ENCODE measurements around the gene FCHO2. TPM values are rescaled to one million over a fixed set of nuclear protein-coding genes. Genes with fewer than 3 reads are reported as not detected.
"Not testable (repeated sequence)": the region's sequence is repeated elsewhere in the genome, so short reads cannot be mapped to it uniquely, and the experiment has no call there.

The FCHO2 gene
- total and polyA plus RNA-seq, 2 donors from 2014 or later = 6.5 to 48.1 TPM

DNA sequence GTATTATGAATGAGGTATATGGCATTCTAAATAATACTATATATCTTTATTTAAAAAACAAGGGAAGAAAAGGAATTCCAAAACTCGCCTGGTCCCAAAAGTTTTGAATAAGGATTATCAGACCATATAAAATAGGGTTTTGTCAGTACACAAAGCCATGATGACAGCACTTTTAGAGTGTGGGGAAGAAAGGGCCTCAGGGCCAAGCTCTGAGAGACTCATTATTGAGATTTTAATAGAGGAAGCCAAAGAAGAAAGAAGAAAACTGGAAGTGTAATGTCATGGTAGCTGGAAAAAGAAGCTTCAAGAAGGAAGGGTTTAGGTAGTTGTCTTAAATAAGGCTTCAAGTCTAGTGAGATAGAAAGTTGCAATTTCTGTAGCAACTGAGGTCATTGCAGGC, 53.0 kb downstream of the FCHO2 start:
- H3K9ac ChIP-seq (ENCODE audit: low read length in 3 of 3) = no peak overlapping the region
- no peaks in the 10 kb centered on the region for H3K4me1 ChIP-seq (ENCODE audit: control insufficient read depth in 2 of 3, insufficient read depth in 2 of 3, low read depth in 1 of 3, low read length in 3 of 3)
- DNase-seq (no peak), FAIRE-seq (no peak)
- H3K27me3 ChIP-seq (ENCODE audit: control insufficient read depth, insufficient read depth, low read length) = no peaks in the 10 kb centered on the region
- intact Hi-C loops (cut with DNase I) = no loop called here
- H3K36me3 ChIP-seq (ENCODE audit: control insufficient read depth in 2 of 3, insufficient read depth in 3 of 3, low read length in 3 of 3) = no peaks in the 10 kb centered on the region
- no peak overlapping the region for H3K27ac ChIP-seq (ENCODE audit: low read depth in 2 of 2, low read length in 2 of 2)
- TF ChIP-seq, protein P1, sequence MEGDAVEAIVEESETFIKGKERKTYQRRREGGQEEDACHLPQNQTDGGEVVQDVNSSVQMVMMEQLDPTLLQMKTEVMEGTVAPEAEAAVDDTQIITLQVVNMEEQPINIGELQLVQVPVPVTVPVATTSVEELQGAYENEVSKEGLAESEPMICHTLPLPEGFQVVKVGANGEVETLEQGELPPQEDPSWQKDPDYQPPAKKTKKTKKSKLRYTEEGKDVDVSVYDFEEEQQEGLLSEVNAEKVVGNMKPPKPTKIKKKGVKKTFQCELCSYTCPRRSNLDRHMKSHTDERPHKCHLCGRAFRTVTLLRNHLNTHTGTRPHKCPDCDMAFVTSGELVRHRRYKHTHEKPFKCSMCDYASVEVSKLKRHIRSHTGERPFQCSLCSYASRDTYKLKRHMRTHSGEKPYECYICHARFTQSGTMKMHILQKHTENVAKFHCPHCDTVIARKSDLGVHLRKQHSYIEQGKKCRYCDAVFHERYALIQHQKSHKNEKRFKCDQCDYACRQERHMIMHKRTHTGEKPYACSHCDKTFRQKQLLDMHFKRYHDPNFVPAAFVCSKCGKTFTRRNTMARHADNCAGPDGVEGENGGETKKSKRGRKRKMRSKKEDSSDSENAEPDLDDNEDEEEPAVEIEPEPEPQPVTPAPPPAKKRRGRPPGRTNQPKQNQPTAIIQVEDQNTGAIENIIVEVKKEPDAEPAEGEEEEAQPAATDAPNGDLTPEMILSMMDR (IDR thresholded peaks at IDR 0.05; ENCODE audit: borderline replicate concordance, extremely low read depth, insufficient read depth) = no peak
- no peak overlapping the region for H3K4me3 ChIP-seq (ENCODE audit: low read length in 3 of 3)
- no peaks in the 10 kb centered on the region for H3K9me3 ChIP-seq (ENCODE audit: control insufficient read depth in 2 of 3, insufficient read depth in 1 of 3, low read length in 3 of 3)

DNA sequence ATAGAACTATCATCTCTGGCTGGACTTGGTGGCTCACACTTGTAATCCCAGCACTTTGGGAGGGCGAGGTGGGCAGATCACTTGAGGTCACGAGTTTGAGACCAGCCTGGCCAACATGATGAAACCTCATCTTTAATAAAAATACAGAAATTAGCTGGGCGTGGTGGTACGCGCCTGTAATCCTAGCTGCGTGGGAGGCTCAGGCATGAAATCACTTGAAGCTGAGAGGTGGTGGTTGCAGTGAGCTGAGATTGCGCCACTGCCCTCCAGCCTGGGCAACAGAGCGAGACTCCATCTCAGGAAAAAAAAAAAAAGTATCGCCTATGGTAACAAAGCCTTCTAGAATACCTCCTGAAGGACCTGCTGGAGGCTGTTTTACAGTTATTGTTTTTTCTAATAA, 55.8 kb downstream of the FCHO2 start:
- H3K27ac ChIP-seq (ENCODE audit: low read depth in 2 of 2, low read length in 2 of 2); FAIRE-seq; DNase-seq; H3K9ac ChIP-seq (ENCODE audit: low read length in 3 of 3); H3K4me3 ChIP-seq (ENCODE audit: low read length in 3 of 3); intact Hi-C loops (cut with DNase I); H3K9me3 ChIP-seq (ENCODE audit: control insufficient read depth in 2 of 3, insufficient read depth in 1 of 3, low read length in 3 of 3); H3K4me1 ChIP-seq (ENCODE audit: control insufficient read depth in 2 of 3, insufficient read depth in 2 of 3, low read depth in 1 of 3, low read length in 3 of 3); H3K27me3 ChIP-seq (ENCODE audit: control insufficient read depth, insufficient read depth, low read length); H3K36me3 ChIP-seq (ENCODE audit: control insufficient read depth in 2 of 3, insufficient read depth in 3 of 3, low read length in 3 of 3): not testable (repeated sequence)

DNA sequence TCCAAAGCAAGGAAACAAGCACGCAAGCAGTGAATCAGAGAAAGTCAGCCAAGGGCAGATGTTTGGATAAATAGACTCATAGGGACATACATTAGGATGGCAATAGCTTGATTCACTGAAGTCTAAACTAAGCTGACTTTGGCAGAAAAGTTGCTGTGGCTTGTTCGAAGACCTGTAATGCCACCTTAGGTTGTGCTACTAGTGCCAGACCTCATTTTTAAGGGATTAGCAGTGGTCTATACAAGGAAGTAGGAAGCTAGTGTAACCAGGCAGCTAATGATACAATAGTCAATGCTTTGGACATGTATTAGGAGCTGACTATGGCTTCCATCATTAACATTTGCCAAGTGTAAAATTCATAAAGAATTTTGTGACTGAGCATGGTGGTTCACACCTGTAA, 63.1 kb downstream of the FCHO2 start:
- Histone ChIP-seq H3K9me3 (ENCODE audit: control insufficient read depth in 2 of 3, insufficient read depth in 1 of 3, low read length in 3 of 3) (no peaks in the 10 kb centered on the region), H3K27ac (ENCODE audit: low read depth in 2 of 2, low read length in 2 of 2) (no peak overlapping the region), H3K27me3 (ENCODE audit: control insufficient read depth, insufficient read depth, low read length) (no peaks in the 10 kb centered on the region), H3K36me3 (ENCODE audit: control insufficient read depth in 2 of 3, insufficient read depth in 3 of 3, low read length in 3 of 3) (peaks cover 2 to 5% (median 3%) of the 10 kb centered on the region in 3 donors), H3K4me1 (ENCODE audit: control insufficient read depth in 2 of 3, insufficient read depth in 2 of 3, low read depth in 1 of 3, low read length in 3 of 3) (peaks cover 0 to 5% (median 0%) of the 10 kb centered on the region in 3 donors), H3K9ac (ENCODE audit: low read length in 3 of 3) (no peak overlapping the region), H3K4me3 (ENCODE audit: low read length in 3 of 3) (no peak overlapping the region)
- DNase-seq (no peak), FAIRE-seq (no peak)
- TF ChIP-seq, protein P1 (IDR thresholded peaks at IDR 0.05; ENCODE audit: borderline replicate concordance, extremely low read depth, insufficient read depth) = no peak
- intact Hi-C loops (cut with DNase I) = no loop called here

DNA sequence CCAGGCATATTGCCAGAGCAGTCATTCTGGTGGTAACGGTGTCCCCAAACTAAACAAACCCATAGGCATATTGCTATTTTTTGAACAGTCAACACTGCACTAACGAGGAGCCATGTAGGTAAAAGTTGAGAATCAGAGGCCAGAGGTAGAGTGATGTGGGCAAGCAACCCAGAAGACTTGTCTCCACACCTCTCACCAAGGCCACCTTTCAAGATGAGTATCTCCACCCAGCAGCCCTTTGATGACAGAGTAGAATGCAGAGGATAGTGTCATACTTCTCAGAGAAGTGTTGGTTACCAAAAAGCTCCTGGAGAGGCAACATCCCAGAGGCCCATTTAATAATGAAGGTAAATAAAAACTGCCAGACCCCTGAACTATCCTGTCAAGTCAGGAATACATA, 63.9 kb downstream of the FCHO2 start:
- Histone ChIP-seq H3K27ac (ENCODE audit: low read depth in 2 of 2, low read length in 2 of 2) (no peak overlapping the region), H3K36me3 (ENCODE audit: control insufficient read depth in 2 of 3, insufficient read depth in 3 of 3, low read length in 3 of 3) (peaks cover 2 to 5% (median 3%) of the 10 kb centered on the region in 3 donors), H3K9ac (ENCODE audit: low read length in 3 of 3) (no peak overlapping the region), H3K27me3 (ENCODE audit: control insufficient read depth, insufficient read depth, low read length) (no peaks in the 10 kb centered on the region), H3K9me3 (ENCODE audit: control insufficient read depth in 2 of 3, insufficient read depth in 1 of 3, low read length in 3 of 3) (no peaks in the 10 kb centered on the region), H3K4me3 (ENCODE audit: low read length in 3 of 3) (no peak overlapping the region), H3K4me1 (ENCODE audit: control insufficient read depth in 2 of 3, insufficient read depth in 2 of 3, low read depth in 1 of 3, low read length in 3 of 3) (peaks cover 0 to 5% (median 0%) of the 10 kb centered on the region in 3 donors)
- DNase-seq (no peak), FAIRE-seq (no peak)
- intact Hi-C loops (cut with DNase I) = no loop called here
- TF ChIP-seq, protein P1 (IDR thresholded peaks at IDR 0.05; ENCODE audit: borderline replicate concordance, extremely low read depth, insufficient read depth) = no peak

Data from kidney (tissue), 14 donors.